ENCODE data around the gene DYNLRB1. TPM values are rescaled to one million over a fixed set of nuclear protein-coding genes. Genes with fewer than 3 reads are reported as not detected.
"Not testable (repeated sequence)": the region's sequence is repeated elsewhere in the genome, so short reads cannot be mapped to it uniquely, and the experiment has no call there.

The DYNLRB1 gene
- total RNA-seq (2014; rRNA removed; shearing (Covaris generic)), result 223 and 259 TPM in 2 replicates
- polyA plus RNA-seq (2015; cell fraction: cytosol; rRNA removed), result 127 and 175 TPM in 2 replicates
- polyA plus RNA-seq (2015; cell fraction: nucleus; rRNA removed), result 19.2 and 31.2 TPM in 2 replicates

- in situ Hi-C loops (cut with HindIII; ENCODE audit: low pct_unique_long_range_greater_than_20kb, low sequenced_read_pairs), result no loop called here
Observed at GRCh38 chr20:34516247-34517113, at the start of gene DYNLRB1. TSS of gene DYNLRB1 (plus strand) at chr20:34516422. CDS start at chr20:34516459, 37 bp downstream.

GRCh38 chr20:34468951-34469350 lies 47.3 kb upstream of the DYNLRB1 start:
- in situ Hi-C loops (cut with HindIII; ENCODE audit: low pct_unique_long_range_greater_than_20kb, low sequenced_read_pairs), result no loop called here
- no peak for DNase-seq (ENCODE audit: low read depth, low spot score)

More at GRCh38 chr20:34516247-34517113, at the start of gene DYNLRB1:
- DNase-seq (ENCODE audit: low read depth, low spot score), result peak; percentile 98

- in situ Hi-C loops (cut with HindIII; ENCODE audit: low pct_unique_long_range_greater_than_20kb, low sequenced_read_pairs), result no loop called here
Observed at GRCh38 chr20:34472246-34472925, 43.8 kb upstream of the DYNLRB1 start.

GRCh38 chr20:34473262-34473883 lies 42.8 kb upstream of the DYNLRB1 start:
- peak; percentile 50 for DNase-seq (ENCODE audit: low read depth, low spot score)
- in situ Hi-C loops (cut with HindIII; ENCODE audit: low pct_unique_long_range_greater_than_20kb, low sequenced_read_pairs), result no loop called here

More at GRCh38 chr20:34472246-34472925, 43.8 kb upstream of the DYNLRB1 start:
- no peak for DNase-seq (ENCODE audit: low read depth, low spot score)

GRCh38 chr20:34475979-34476736 lies 40.1 kb upstream of the DYNLRB1 start:
- DNase-seq (ENCODE audit: low read depth, low spot score), result peak; percentile 44
- in situ Hi-C loops (cut with HindIII; ENCODE audit: low pct_unique_long_range_greater_than_20kb, low sequenced_read_pairs), result no loop called here

GRCh38 chr20:34479627-34480026 lies 36.6 kb upstream of the DYNLRB1 start:
- no peak for DNase-seq (ENCODE audit: low read depth, low spot score)
- in situ Hi-C loops (cut with HindIII; ENCODE audit: low pct_unique_long_range_greater_than_20kb, low sequenced_read_pairs), result no loop called here

- DNase-seq (ENCODE audit: low read depth, low spot score); in situ Hi-C loops (cut with HindIII; ENCODE audit: low pct_unique_long_range_greater_than_20kb, low sequenced_read_pairs): not testable (repeated sequence)
Observed at GRCh38 chr20:34482154-34482553, 34.1 kb upstream of the DYNLRB1 start.

GRCh38 chr20:34483585-34484220 lies 32.5 kb upstream of the DYNLRB1 start:
- in situ Hi-C loops (cut with HindIII; ENCODE audit: low pct_unique_long_range_greater_than_20kb, low sequenced_read_pairs); DNase-seq (ENCODE audit: low read depth, low spot score): not testable (repeated sequence)

- no peak for DNase-seq (ENCODE audit: low read depth, low spot score)
- in situ Hi-C loops (cut with HindIII; ENCODE audit: low pct_unique_long_range_greater_than_20kb, low sequenced_read_pairs), result no loop called here
Observed at GRCh38 chr20:34485068-34485634, 31.1 kb upstream of the DYNLRB1 start.

GRCh38 chr20:34491226-34491931 lies 24.8 kb upstream of the DYNLRB1 start:
- DNase-seq (ENCODE audit: low read depth, low spot score), result no peak
- in situ Hi-C loops (cut with HindIII; ENCODE audit: low pct_unique_long_range_greater_than_20kb, low sequenced_read_pairs), result no loop called here

- DNase-seq (ENCODE audit: low read depth, low spot score), result no peak
- in situ Hi-C loops (cut with HindIII; ENCODE audit: low pct_unique_long_range_greater_than_20kb, low sequenced_read_pairs), result no loop called here
Observed at GRCh38 chr20:34491932-34492509, 24.2 kb upstream of the DYNLRB1 start.

- DNase-seq (ENCODE audit: low read depth, low spot score), result no peak
- in situ Hi-C loops (cut with HindIII; ENCODE audit: low pct_unique_long_range_greater_than_20kb, low sequenced_read_pairs), result no loop called here
Observed at GRCh38 chr20:34493646-34494045, 22.6 kb upstream of the DYNLRB1 start.

- no peak for DNase-seq (ENCODE audit: low read depth, low spot score)
- in situ Hi-C loops (cut with HindIII; ENCODE audit: low pct_unique_long_range_greater_than_20kb, low sequenced_read_pairs), result no loop called here
Observed at GRCh38 chr20:34495307-34495706, 20.9 kb upstream of the DYNLRB1 start.

GRCh38 chr20:34495916-34496315 lies 20.3 kb upstream of the DYNLRB1 start:
- in situ Hi-C loops (cut with HindIII; ENCODE audit: low pct_unique_long_range_greater_than_20kb, low sequenced_read_pairs), result no loop called here
- no peak for DNase-seq (ENCODE audit: low read depth, low spot score)

- DNase-seq (ENCODE audit: low read depth, low spot score); in situ Hi-C loops (cut with HindIII; ENCODE audit: low pct_unique_long_range_greater_than_20kb, low sequenced_read_pairs): not testable (repeated sequence)
Observed at GRCh38 chr20:34497596-34497995, 18.6 kb upstream of the DYNLRB1 start.

- in situ Hi-C loops (cut with HindIII; ENCODE audit: low pct_unique_long_range_greater_than_20kb, low sequenced_read_pairs), result no loop called here
- DNase-seq (ENCODE audit: low read depth, low spot score), result no peak
Observed at GRCh38 chr20:34500823-34501222, 15.4 kb upstream of the DYNLRB1 start.
